Epithelial cell of proximal tubule (primary cell): ENCODE measurements around the gene CERS1. TPM values are rescaled to one million over a fixed set of nuclear protein-coding genes. Genes with fewer than 3 reads are reported as not detected.

Experiments
- DNase-seq: peaks from one replicate; pipeline ENCODE4 v3.0.0-alpha.2; 2011; ENCODE audit warnings: low read depth
- H3K4me3 ChIP-seq: 2 replicates; pipeline ENCODE4 v1.5.1; 2011; ENCODE audit warnings: low read depth, mild to moderate bottlenecking, low read length
- CTCF ChIP-seq: conservative IDR thresholded peaks from 2 replicates; pipeline ENCODE4 v1.5.1; 2012; ENCODE audit warnings: low read depth, mild to moderate bottlenecking, low read length
- total RNA-seq: library from RNA; depleted of rRNA; stranded (reverse); fragments of >200 nt; gene quantifications from 2 replicates; pipeline ENCODE4 v1.2.3, GENCODE V29; 2015

Gene CERS1
- total RNA-seq, 1 donor from 2014 or later, result 2.0 TPM

GRCh38 chr19:18878058-18878797 is 17.7 kb downstream of the CERS1 start:
- DNase-seq, result no peak
- no peak for TF ChIP-seq CTCF
- H3K4me3 ChIP-seq, result no peak overlapping the region

- H3K4me3 ChIP-seq, result no peak overlapping the region
- no peak for TF ChIP-seq CTCF
- no peak for DNase-seq
Measured at GRCh38 chr19:18876865-18877264, 19.1 kb downstream of the CERS1 start.

GRCh38 chr19:18875726-18876125 is 20.2 kb downstream of the CERS1 start:
- no peak overlapping the region for H3K4me3 ChIP-seq
- no peak for TF ChIP-seq CTCF
- no peak for DNase-seq

GRCh38 chr19:18871543-18871942 is 24.4 kb downstream of the CERS1 start:
- TF ChIP-seq CTCF, result no peak
- DNase-seq, result no peak
- no peak overlapping the region for H3K4me3 ChIP-seq

- no peak overlapping the region for H3K4me3 ChIP-seq
- no peak for TF ChIP-seq CTCF
- no peak for DNase-seq
Measured at GRCh38 chr19:18870531-18871172, 25.3 kb downstream of the CERS1 start.

GRCh38 chr19:18869781-18870530 is 26.0 kb downstream of the CERS1 start:
- TF ChIP-seq CTCF, result no peak
- no peak for DNase-seq
- no peak overlapping the region for H3K4me3 ChIP-seq
